Islet precursor cell (in vitro differentiated cells): ENCODE data around the gene SLC25A33.

Experiments used
- DNase-seq: peaks from one replicate; pipeline ENCODE4 v3.0.0-alpha.2; 2018

Gene SLC25A33

DNA sequence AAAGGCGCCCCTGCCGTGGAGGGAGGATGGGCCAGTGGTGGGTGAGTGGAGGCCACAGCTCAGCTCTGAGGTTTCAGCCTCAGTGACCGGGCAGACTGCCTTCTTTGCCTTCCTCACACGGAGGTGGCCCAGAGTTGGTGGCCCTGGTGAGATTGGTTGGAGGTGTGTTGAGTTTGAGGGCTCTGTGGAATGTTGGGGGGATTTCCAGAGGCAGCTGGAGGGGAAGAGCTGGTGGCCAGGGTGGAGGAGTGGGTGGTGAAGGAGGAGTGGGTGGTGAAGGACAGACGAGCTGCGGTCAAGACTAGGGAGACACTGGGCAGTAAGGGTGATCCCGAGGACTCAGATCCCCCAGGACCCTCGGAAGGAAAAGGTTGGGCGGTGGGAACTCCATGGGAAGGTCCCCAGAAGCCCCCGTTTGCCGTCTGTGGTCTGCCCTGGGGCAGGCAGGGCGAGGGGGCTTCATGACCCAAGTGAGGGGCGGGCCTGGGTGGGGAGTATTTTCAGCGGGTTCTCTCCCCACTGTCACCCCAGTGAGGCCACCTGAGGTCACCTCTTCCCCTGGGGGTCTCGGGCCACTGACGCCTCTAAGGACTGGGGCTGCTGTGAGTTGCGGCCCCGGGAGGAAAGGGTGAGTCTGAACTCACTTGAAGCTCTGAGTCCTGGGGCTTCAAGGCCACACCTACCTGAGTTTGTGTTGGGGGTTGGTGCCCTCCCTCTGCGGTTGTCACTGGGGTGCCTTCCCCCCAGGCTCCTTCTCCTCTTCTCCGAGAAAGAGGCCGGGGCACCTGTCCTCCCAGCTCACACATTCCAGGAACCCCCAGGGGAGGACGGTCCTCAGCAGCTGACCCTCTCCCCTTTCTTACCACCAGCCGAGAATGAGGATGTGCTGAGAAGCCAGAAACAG, 89.5 kb downstream of the SLC25A33 start:
- no peak for DNase-seq

DNA sequence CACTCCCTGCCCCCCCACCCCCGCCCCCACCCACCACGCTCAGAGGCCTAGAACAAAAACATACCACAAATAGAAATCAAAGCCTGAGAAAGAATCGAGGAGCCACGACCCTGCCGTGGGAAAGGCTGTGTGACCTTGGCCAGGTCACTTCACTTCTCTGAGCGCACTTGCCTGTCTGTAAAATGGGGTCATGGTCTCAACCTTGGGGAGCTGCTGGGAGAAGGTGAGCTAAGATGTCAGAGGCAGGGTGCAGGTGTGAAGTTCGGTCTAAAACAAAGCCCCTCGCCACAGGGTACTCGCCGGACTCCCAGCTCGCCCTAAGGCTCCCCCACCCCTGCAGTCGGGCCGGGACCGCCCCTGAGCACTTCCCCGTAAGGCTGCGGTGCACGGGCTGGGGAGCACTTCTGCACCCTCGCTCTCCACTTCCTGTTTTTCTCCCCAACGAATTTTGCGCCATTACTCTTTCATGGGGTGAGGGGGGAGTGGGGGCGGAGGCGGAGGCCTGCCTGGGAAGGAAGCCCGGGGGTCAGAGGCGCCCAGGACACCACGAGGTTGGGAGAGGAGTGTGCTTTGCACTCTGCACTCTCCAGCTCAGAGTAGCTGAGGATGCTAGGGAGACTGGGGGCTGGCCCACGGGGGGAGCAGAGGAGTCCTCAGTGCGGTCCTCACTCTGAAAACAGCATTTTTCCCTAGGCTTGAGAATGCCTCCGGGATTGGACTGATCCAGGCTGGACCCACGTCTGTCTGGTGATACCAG, 90.4 kb downstream of the SLC25A33 start:
- no peak for DNase-seq

DNA sequence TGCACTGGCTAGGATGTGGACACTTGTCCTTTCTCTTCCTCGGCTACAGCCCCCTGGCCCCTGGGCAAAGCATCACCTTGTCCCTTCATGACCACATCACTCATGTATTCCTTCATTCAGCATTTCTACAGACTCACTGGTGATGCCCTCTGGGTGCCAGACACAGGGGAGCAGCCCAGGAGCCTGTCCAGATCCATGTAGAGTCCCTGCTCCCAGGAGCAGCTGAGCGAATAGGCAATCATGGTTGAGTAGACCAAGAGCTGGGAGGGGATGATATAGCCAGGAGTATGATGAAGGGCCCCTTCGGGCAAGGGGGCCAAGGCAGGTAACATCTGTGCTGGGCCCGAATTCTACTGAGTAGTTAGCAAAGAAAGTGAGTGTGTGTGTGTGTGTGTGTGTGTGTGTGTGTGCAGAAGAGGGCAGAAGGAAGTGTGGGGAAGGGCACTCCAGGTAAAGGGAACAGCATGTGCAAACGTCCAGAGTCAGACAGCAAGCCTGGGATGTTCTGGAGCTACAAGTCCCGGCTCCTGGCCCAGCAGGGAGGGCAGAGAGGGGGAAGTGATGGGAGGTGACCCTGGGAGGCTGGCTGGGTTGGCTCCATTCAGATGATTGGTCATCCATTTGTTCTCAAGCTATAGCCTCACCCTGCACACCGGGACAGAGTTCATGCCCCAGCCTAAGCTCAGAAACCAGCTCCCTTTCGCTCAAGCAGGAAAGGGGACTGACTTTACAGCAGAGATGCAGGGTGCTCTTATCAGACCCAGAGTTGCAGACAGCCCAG, 91.3 kb downstream of the SLC25A33 start:
- no peak for DNase-seq

DNA sequence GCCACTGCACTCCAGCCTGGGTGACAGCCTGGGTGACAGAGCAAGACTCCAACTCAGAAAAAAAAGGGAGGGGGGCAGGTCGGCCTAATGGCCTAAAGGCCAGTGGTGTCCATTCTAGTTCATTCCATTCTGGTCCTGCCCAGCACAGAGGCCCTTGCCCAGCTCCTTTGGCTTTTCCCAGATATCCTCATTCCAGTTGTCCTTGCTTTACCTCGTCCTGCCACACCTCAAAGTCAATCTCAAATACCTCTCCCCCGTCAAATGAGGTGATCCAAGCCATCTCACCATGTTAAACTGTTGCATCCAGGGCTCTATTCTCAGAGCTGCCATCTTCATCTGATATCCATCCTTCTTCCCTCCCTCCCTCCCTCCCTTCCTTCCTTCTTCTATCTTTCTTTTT, 92.3 kb downstream of the SLC25A33 start:
- DNase-seq, result no peak

DNA sequence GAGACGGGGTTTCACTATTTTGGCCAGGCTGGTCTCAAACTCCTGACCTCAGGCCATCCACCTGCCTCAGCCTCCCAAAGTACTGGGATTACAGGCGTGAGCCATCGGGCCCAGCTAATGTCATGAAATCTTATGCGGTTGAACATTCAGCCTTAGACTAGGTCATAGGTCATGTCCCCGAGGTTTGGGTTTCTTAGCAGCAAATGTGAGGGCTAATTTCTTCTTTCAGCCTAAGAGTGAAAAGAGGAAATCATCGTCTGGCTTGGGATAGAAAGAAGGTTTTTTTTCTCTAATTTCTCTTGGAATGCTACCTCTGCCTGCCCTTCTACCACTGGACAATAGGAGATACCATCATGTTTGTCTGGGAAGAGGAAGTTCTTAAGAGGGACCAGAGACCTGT, 94.2 kb downstream of the SLC25A33 start:
- no peak for DNase-seq

DNA sequence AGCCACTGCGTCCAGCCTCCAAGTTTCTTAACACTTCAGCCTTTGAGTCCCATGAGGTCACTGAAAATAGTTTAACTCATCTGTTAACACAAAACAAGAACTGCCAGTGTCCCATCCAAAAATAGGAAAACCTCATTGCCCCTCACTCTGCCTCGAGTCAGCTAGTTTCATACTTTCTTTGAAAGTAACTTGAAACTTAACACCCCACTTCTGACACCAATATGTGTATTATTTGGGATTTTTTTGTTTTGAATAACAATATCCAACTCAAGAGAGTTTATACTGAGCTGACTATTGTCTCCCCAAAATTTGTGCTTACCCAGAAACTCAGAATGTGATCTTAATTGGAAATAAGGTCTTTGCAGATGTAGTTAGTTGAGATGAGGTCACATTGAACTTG, 95.3 kb downstream of the SLC25A33 start:
- no peak for DNase-seq
